Suprapubic skin (tissue), 4 donors: ENCODE data around the gene TUBG2. TPM values are rescaled to one million over a fixed set of nuclear protein-coding genes. Genes with fewer than 3 reads are reported as not detected.

Source experiments
- DNase-seq, 2 donors: peaks; one replicate each; pipeline ENCODE4 v3.0.0-alpha.2; 2019; ENCODE audit warnings: low spot score in 2 of 2
- H3K27ac ChIP-seq: fragments of 200-600 bp; sonication (generic); one replicate; pipeline ENCODE4 v1.5.1; 2019
- H3K27me3 ChIP-seq: fragments of 200-600 bp; sonication (generic); one replicate; pipeline ENCODE4 v1.5.1; 2019
- H3K36me3 ChIP-seq: fragments of 200-600 bp; sonication (generic); one replicate; pipeline ENCODE4 v1.5.1; 2019
- H3K4me1 ChIP-seq: fragments of 200-600 bp; sonication (generic); one replicate; pipeline ENCODE4 v1.5.1; 2019
- H3K4me3 ChIP-seq: fragments of 200-600 bp; sonication (generic); one replicate; pipeline ENCODE4 v1.5.1; 2019; ENCODE audit warnings: mild to moderate bottlenecking
- H3K9me3 ChIP-seq: fragments of 200-600 bp; sonication (generic); one replicate; pipeline ENCODE4 v1.5.1; 2019
- EP300 ChIP-seq: sonication (generic); formaldehyde crosslinking; IDR thresholded peaks from one replicate; pipeline ENCODE4 v1.6.1; 2017; ENCODE audit warnings: antibody characterized with exemption
- POLR2A ChIP-seq, 2 donors: fragments of 450-650 bp; IDR thresholded peaks; one replicate each; pipeline ENCODE4 v1.6.1; 2017; ENCODE audit warnings: antibody characterized with exemption in 2 of 2, mild to moderate bottlenecking in 2 of 2, moderate library complexity in 2 of 2
- POLR2AphosphoS5 ChIP-seq, 3 donors: sonication (generic); formaldehyde crosslinking; IDR thresholded peaks; one replicate each; pipeline ENCODE4 v1.6.1; 2017; ENCODE audit warnings: antibody characterized with exemption in 3 of 3
- WGBS: methylation state at CpG from one replicate; pipeline ENCODE4 v1.1.5; 2018; 5-methylcytosine and 5-hydroxymethylcytosine counted together
- total RNA-seq, 4 donors: library from RNA; depleted of rRNA; stranded (reverse); fragments of >200 nt; gene quantifications; one replicate each; pipeline ENCODE4 v1.1.0, GENCODE V29; 2016
- TF ChIP-seq, protein P1 (sequence below), 2 donors: fragments of 200-600 bp in 1 of 2; fragments of 450-650 bp in 1 of 2; sonication (generic) in 1 of 2; IDR thresholded peaks; one replicate each; pipeline ENCODE4 v1.5.1; 2016 to 2019; ENCODE audit warnings: antibody characterized with exemption in 2 of 2, mild to moderate bottlenecking in 1 of 2, moderate library complexity in 1 of 2

Gene TUBG2
- total RNA-seq, 4 donors from 2014 or later: 10.9 to 32.3 (median 12.7) TPM

DNA sequence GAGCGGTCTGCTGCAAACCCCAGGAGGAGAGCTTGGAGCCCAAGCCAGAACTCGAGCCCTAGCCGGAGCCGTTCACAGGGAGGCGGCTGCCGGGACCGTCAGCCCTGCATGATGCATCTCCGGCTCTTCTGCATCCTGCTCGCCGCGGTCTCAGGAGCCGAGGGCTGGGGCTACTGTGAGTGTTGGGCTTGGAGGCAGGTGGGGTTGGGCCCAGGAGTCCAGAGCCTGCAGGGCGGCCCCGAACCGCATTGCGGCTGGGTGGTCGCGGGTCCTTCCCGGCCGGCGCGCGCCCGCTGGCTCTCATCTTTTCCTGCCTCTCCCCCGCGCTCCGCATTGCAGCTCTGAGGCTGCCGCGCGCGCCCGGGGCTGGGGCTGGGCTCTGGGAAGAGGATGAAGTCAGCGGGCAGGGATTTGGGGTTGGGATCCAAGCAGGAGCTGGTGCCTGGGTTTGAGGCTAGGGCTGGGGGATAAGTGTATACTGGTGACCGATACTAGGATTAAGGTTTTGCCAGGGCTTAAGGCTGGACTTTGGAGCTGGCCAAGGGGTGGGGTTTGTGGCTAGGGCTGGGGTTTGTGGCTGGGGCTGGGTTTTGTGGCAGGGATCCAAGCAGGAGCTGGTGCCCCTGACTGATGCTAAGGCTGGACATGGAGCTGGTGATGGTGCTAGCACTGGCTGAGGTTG, 23.8 kb downstream of the TUBG2 start:
- Histone ChIP-seq H3K27me3 (peaks cover 3% of the 10 kb centered on the region), H3K4me1 (peaks cover 57% of the 10 kb centered on the region), H3K27ac (peak overlapping the region; percentile 31), H3K9me3 (no peaks in the 10 kb centered on the region), H3K36me3 (peaks cover 9% of the 10 kb centered on the region), H3K4me3 (peak overlapping the region; percentile 49)
- TF ChIP-seq, protein P1, sequence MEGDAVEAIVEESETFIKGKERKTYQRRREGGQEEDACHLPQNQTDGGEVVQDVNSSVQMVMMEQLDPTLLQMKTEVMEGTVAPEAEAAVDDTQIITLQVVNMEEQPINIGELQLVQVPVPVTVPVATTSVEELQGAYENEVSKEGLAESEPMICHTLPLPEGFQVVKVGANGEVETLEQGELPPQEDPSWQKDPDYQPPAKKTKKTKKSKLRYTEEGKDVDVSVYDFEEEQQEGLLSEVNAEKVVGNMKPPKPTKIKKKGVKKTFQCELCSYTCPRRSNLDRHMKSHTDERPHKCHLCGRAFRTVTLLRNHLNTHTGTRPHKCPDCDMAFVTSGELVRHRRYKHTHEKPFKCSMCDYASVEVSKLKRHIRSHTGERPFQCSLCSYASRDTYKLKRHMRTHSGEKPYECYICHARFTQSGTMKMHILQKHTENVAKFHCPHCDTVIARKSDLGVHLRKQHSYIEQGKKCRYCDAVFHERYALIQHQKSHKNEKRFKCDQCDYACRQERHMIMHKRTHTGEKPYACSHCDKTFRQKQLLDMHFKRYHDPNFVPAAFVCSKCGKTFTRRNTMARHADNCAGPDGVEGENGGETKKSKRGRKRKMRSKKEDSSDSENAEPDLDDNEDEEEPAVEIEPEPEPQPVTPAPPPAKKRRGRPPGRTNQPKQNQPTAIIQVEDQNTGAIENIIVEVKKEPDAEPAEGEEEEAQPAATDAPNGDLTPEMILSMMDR (IDR thresholded peaks at IDR 0.05): no peak
- TF ChIP-seq EP300: no peak
- peak in 1 of 3 donors; percentile 21 for TF ChIP-seq POLR2AphosphoS5 (IDR thresholded peaks at IDR 0.05)
- no peak for TF ChIP-seq POLR2A (IDR thresholded peaks at IDR 0.05)
- no peak for DNase-seq
- WGBS: 2% methylated on average over 12 of the region's 34 CpGs

DNA sequence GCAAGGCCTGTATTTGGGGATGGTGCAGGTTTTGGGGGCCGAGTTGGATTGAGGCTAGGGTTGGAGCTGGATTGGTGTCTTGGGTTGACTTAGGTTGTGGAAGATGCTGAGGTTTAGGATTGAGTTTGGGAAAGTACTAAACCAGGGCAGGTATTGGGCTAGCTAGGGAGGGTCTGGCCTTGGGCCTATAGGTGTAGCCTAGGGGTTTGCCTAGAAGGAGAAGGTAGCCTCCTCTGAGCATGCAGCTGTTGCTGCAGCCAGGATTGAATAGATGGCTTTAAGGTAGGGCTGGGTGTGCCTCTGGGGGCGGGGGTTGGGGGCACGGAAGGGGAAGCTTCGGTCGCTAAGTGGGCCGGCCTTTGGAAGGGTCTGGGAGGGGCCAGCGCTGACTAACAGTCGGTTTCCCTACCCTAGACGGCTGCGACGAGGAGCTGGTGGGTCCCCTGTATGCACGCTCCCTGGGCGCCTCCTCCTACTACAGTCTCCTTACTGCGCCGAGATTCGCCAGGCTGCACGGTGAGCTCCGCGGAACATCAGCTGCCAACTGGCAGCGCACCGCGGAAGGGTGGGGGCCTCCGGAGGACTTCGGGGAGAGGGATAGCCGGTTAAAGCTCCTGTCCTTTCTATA, 24.4 kb downstream of the TUBG2 start:
- Histone ChIP-seq H3K4me3 (peak overlapping the region; percentile 49), H3K27me3 (peaks cover 3% of the 10 kb centered on the region), H3K4me1 (peaks cover 53% of the 10 kb centered on the region), H3K36me3 (peaks cover 10% of the 10 kb centered on the region), H3K9me3 (no peaks in the 10 kb centered on the region), H3K27ac (no peak overlapping the region)
- 9% methylated on average over 6 of the region's 25 CpGs for WGBS
- TF ChIP-seq POLR2A (IDR thresholded peaks at IDR 0.05) (no peak), EP300 (no peak), POLR2AphosphoS5 (IDR thresholded peaks at IDR 0.05) (no peak)
- TF ChIP-seq, protein P1 (IDR thresholded peaks at IDR 0.05): no peak
- DNase-seq: no peak

DNA sequence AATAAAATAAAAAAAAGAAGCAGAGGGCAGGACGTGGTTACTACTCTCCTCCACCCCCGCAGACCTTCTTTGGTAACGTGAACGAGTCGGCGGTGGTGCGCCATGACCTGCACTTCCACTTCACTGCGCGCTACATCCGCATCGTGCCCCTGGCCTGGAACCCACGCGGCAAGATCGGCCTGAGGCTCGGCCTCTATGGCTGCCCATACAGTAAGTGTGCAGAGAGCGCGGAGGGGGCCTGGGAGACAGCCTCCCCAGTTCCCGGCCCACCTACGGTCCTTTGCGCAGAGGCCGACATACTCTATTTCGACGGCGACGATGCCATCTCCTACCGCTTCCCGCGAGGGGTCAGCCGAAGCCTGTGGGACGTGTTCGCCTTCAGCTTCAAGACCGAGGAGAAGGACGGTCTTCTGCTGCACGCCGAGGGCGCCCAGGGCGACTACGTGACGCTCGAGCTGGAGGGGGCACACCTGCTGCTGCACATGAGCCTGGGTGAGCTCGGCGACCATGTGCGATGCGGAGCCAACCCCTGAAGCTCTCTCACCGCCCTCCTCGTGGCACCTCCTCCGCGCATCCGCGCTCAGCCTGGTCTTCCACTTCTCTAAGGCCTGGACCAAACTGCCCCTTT, 26.0 kb downstream of the TUBG2 start:
- 89% methylated on average over 50 of the region's 50 CpGs for WGBS
- H3K9me3 ChIP-seq: no peaks in the 10 kb centered on the region
- H3K4me3 ChIP-seq: no peak overlapping the region
- DNase-seq: no peak
- H3K36me3 ChIP-seq: peaks cover 11% of the 10 kb centered on the region
- TF ChIP-seq EP300: no peak
- TF ChIP-seq, protein P1 (IDR thresholded peaks at IDR 0.05): no peak
- no peak for TF ChIP-seq POLR2AphosphoS5 (IDR thresholded peaks at IDR 0.05)
- TF ChIP-seq POLR2A (IDR thresholded peaks at IDR 0.05): no peak
- H3K27me3 ChIP-seq: peaks cover 3% of the 10 kb centered on the region
- no peak overlapping the region for H3K27ac ChIP-seq
- peaks cover 38% of the 10 kb centered on the region for H3K4me1 ChIP-seq

DNA sequence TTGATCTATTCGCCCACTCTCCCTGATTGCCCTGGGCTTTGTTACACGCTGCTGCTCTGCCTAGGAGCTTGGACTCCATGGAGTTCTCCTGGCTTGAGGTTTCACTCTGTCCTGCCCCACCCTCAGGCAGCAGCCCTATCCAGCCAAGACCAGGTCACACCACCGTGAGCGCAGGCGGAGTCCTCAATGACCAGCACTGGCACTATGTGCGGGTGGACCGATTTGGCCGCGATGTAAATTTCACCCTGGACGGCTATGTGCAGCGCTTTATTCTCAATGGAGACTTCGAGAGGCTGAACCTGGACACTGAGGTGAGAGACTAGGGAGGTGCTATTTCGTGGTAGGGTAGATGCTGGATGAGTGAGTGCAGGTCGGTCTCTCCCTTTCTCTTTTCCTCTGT, 26.7 kb downstream of the TUBG2 start:
- H3K27me3 ChIP-seq: peaks cover 3% of the 10 kb centered on the region
- TF ChIP-seq EP300 (no peak), POLR2A (IDR thresholded peaks at IDR 0.05) (no peak)
- TF ChIP-seq, protein P1 (IDR thresholded peaks at IDR 0.05): no peak
- no peak overlapping the region for H3K27ac ChIP-seq
- peaks cover 31% of the 10 kb centered on the region for H3K4me1 ChIP-seq
- no peak for DNase-seq
- WGBS: 87% methylated on average over 11 of the region's 14 CpGs
- no peaks in the 10 kb centered on the region for H3K9me3 ChIP-seq
- H3K4me3 ChIP-seq: no peak overlapping the region
- H3K36me3 ChIP-seq: peaks cover 11% of the 10 kb centered on the region

DNA sequence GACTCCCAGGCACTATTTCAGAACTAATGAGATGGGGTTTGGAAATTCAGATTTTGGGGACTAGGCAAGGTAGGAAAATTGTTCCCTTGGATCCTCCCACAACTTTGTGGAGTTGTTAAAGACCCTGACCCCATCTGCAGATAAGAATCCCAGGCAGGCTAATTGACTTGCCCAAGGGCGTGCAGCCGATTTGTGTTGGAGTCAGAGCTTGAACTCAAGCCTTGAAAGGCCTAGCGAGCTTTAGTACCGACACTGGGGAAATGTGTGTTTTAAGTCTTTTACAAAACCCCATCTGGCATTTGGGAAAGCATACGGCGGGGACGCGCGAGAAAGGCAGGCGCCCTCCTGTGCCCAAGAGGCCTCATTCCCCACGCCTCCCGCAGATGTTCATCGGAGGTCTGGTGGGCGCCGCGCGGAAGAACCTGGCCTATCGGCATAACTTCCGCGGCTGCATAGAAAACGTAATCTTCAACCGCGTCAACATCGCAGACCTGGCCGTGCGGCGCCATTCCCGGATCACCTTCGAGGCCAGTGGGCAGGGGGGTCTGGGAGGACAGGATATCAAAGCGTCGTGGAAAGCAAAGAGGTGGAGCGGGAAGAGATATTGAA, 27.5 kb downstream of the TUBG2 start:
- H3K4me3 ChIP-seq: no peak overlapping the region
- H3K27me3 ChIP-seq: peaks cover 3% of the 10 kb centered on the region
- no peak for TF ChIP-seq POLR2A (IDR thresholded peaks at IDR 0.05)
- TF ChIP-seq POLR2AphosphoS5 (IDR thresholded peaks at IDR 0.05): no peak
- TF ChIP-seq, protein P1 (IDR thresholded peaks at IDR 0.05): no peak
- TF ChIP-seq EP300: no peak
- no peak overlapping the region for H3K27ac ChIP-seq
- H3K4me1 ChIP-seq: peaks cover 27% of the 10 kb centered on the region
- no peaks in the 10 kb centered on the region for H3K9me3 ChIP-seq
- 81% methylated on average over 31 of the region's 32 CpGs for WGBS
- DNase-seq: no peak
- H3K36me3 ChIP-seq: peaks cover 11% of the 10 kb centered on the region
